ENCODE data around the gene ALDH9A1.
"Not testable (repeated sequence)": the region's sequence is repeated elsewhere in the genome, so short reads cannot be mapped to it uniquely, and the experiment has no call there.

ALDH9A1 gene

GRCh38 chr1:165644064-165644735 is 54.2 kb downstream of the ALDH9A1 start:
- DNase-seq = no peak

- no peak for DNase-seq
Observed at GRCh38 chr1:165641231-165641987, 57.0 kb downstream of the ALDH9A1 start.

GRCh38 chr1:165639821-165640623 is 58.3 kb downstream of the ALDH9A1 start:
- no peak for DNase-seq

- not testable (repeated sequence) for DNase-seq
Observed at GRCh38 chr1:165638211-165638610, 60.2 kb downstream of the ALDH9A1 start.

- DNase-seq = no peak
Observed at GRCh38 chr1:165637427-165637826, 60.9 kb downstream of the ALDH9A1 start.

GRCh38 chr1:165635823-165636222 is 62.5 kb downstream of the ALDH9A1 start:
- no peak for DNase-seq

- DNase-seq = no peak
Observed at GRCh38 chr1:165635329-165635728, 63.0 kb downstream of the ALDH9A1 start.

- DNase-seq = no peak
Observed at GRCh38 chr1:165634154-165634921, 64.0 kb downstream of the ALDH9A1 start.

GRCh38 chr1:165633614-165634013 is 64.7 kb downstream of the ALDH9A1 start:
- peak; percentile 87 for DNase-seq

GRCh38 chr1:165632491-165632890 is 65.9 kb downstream of the ALDH9A1 start:
- DNase-seq = peak; percentile 62

- DNase-seq = no peak
Observed at GRCh38 chr1:165632152-165632469, 66.3 kb downstream of the ALDH9A1 start.

GRCh38 chr1:165631342-165632151 is 66.8 kb downstream of the ALDH9A1 start:
- peak; percentile 85 for DNase-seq

- DNase-seq = peak; percentile 99
Observed at GRCh38 chr1:165630629-165631341, 67.6 kb downstream of the ALDH9A1 start, which contains the start of gene MGST3. MGST3 (plus strand) TSS chr1:165631234; CDS start chr1:165649848, 18,614 bp downstream.

- DNase-seq = no peak
Observed at GRCh38 chr1:165629848-165630628, 68.3 kb downstream of the ALDH9A1 start.

- peak; percentile 85 for DNase-seq
Observed at GRCh38 chr1:165629151-165629550, 69.2 kb downstream of the ALDH9A1 start.

GRCh38 chr1:165628147-165628822 is 70.1 kb downstream of the ALDH9A1 start:
- DNase-seq = no peak

GRCh38 chr1:165624441-165624840 is 73.9 kb downstream of the ALDH9A1 start:
- no peak for DNase-seq

- DNase-seq = no peak
Observed at GRCh38 chr1:165623624-165624023, 74.7 kb downstream of the ALDH9A1 start.

GRCh38 chr1:165619647-165620151 is 78.7 kb downstream of the ALDH9A1 start:
- no peak for DNase-seq

Data from inflammatory macrophage treated with lipopolysaccharide for 4 hours (primary cell).